Measurements from ENCODE around the gene IGSF21.

Gene IGSF21

DNA sequence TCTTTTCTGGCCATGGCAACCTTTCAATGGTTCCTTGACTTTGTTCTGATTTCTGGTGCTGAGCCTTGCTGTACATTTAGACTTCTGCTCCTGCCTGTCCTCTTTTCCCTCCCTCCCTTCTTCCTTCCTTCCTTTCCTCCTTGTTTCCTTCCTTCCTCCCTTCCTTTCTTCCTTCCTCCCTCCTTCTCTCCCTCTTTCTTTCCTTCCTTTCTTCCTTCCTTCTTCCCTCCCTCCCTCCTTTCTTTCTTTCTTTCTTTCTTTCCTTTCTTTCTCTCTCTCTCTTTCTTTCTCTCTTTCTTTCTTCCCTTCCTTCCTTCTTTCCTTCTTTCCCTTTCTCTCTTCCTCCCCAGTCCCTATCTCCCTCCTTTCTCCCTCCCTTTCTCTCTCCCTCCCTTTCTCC is 10.4 kb upstream of the IGSF21 start:
- no peak for DNase-seq

DNA sequence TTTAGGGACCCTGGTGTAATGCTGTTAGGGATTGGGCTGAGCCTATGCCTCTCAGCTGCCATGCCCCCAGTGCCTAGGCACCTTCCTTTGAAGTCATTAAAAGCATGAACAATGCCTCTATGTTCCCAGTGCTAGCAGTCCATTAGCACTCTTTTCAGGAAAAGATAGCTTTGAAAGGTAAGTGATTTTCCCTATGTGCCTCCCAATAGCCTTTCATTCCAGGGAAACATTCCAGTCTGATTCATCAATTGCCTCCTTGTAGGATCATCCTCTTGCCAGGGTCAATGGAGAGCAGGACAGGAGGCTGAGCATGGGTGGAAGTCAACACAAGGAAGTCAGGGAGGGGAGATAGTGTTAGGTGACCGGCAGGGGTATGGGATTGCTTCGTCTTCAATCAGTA is 8.6 kb upstream of the IGSF21 start:
- DNase-seq, result no peak

DNA sequence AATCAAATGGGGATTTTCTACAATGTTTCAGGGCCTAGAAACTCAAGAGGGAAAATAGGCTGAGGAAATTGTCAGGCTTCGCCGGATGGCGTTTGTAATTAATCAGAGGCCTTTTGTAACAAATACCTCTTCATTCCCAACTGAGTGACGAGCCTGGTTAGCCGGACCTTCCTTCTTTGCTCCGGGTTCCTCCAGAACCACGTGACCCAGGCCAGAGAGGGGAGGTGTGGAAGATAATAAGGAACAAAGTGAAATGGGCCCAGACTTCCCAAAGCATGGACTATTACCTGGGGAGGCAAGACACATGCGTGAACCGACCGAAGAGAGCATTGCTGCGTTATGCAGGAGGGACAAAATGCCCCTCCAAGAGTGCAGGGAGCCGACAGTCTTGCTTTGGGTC is 7.5 kb upstream of the IGSF21 start:
- DNase-seq, result no peak

DNA sequence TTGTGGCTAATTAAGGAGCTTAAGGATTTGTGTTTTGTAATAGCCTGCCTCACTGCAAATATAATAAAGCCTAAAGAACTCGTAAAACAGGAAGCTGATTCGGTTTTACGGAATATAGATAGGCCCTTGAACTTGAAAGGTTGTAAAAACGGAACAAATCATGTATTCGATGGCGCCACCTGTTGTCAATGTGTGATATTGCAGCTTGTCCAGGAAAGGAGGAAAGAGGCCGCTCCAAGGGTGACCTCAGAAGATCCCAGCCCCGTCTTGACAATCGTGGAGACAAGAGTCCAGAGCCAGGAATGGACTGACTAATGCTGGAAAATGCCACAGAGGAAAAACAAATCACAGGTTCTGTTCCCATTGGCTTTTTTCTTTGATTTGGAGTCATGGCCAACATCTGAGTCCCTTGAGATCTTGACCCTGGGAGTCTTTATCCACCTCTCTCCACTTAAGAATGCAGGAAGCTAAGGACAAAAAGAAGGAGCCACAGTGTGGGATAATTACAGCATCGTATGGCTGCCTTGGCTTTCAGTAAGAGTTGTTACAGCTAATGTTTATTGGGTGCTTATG is 7.0 kb upstream of the IGSF21 start:
- DNase-seq, result no peak

DNA sequence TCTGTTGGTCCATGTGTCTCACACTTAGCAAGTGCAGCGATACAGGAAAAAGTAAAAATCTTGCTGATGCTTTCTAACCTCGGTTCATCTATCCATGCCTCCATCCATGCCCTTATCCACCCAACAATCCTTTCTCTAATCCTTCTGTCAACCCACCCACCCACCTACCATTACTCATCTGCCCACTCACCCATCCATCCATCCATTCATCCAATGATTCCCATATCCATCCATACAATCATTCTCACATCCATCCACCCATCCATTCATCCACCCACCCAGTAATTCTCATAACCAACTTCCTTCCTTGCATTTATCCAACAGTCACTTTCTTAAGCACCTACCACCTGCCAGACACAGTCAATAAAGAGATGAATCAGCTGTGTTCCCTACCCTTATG is 6.1 kb upstream of the IGSF21 start:
- DNase-seq, result no peak

DNA sequence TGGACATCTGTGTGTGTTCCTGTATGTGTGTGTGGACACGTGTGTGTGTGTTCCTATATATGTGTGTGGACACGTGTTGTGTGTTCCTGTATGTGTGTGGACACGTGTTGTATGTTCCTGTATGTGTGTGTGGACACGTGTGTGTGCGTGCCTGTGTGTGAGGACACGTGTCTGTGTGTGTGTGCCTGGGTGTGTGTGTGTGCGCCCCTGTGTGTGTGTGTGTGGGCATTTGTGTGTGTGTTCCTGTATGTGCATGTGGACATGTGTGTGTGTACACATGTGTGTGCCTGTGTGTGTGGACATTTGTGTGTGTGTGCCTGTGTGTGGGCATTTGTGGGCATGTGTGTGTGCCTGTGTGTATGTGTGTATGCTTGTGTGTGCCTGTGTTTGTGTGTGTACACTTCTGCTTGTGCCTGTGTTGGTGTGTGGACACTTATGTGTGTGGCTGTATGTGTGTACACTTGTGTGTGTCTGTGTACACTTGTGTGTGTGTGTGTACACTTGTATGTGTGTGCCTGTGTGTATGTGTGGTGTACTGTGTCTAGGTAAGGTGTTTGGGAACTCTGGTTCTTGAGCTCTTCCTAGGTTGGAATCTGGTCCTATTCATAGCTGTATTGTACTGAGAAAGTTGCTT is 3.7 kb upstream of the IGSF21 start:
- no peak for DNase-seq

DNA sequence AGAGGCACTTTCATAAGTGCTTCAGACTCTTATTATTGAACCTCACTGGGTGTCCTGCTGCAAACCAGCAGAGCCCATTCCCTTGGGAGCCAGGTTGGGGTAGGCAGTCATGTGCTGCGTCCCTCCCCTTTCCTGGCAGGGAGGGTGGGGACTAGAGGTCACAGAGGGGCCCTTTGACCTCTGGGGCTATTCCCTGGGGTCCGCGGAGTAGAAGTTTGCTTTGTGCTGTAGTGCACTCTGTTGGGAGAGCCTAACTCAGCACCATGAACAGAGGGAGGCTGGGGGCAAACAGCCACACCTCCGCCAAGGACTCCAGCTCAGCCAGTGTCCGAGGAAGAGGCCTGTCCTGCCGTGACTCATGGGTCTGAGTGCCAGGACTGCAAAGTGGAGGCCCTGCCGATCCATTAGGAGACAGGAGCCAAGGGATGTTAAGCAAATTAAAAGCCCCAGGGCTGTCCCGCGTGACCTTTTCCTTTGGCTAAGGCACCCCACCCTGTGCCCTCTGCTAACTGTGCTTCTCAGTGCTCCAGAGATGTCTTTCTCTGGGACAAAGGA is 3.0 kb upstream of the IGSF21 start:
- DNase-seq, result no peak

DNA sequence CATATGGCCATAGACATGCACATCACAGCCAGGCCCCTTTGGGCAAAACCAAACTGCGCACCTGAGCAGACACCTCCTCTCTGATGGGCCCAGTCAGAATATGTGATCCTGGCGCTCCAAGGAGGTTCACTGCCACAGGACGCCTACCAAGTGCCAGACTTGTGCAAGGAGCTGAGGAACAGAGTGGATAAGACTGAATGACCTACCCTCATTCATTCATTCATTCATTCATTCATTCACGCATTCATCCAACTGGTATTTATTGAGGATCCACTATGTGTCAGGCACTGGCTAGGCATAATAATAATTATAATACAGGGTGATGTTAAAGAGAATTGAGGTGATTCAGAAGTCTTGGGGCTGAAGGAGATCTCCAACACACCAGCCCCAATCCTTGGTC is 2.4 kb upstream of the IGSF21 start:
- no peak for DNase-seq

DNA sequence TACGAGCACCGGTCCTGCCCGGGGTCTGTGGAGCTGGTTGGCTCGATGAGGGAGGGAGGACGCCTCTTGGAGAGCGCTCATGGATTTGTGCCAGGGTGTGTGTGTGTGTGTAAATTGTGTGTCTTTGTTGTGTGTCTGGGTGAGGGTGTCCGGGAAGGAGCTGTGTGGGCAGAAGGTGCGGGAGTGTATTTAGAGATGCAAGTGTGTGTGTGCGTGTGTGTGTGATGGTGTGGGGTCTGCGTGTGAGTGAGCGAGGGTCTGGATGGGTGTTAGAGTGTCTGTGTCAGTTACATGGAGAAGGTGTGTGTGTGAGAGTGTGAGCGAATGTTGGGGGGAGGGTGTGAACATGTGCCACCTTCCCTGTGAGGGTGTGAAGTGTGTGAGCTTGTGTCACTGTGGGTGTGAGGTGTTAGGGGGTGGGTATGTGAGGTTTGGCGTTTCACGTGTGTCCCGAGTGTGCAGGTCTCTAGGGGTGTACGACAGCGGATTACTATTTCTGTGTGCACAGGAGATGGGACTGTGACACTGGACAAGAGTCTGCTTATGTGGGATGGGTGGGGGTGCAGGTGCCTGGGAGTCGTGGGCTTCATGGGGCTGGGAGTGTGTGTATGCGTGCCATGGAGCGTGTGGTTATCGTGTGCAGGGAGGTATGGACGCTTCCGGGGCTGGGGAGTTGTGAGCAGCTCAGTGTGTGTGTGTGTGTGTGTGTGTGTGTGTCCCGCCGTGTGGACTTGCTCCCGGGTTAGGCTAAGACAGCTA is 880 bp downstream of the IGSF21 start:
- DNase-seq, result no peak

DNA sequence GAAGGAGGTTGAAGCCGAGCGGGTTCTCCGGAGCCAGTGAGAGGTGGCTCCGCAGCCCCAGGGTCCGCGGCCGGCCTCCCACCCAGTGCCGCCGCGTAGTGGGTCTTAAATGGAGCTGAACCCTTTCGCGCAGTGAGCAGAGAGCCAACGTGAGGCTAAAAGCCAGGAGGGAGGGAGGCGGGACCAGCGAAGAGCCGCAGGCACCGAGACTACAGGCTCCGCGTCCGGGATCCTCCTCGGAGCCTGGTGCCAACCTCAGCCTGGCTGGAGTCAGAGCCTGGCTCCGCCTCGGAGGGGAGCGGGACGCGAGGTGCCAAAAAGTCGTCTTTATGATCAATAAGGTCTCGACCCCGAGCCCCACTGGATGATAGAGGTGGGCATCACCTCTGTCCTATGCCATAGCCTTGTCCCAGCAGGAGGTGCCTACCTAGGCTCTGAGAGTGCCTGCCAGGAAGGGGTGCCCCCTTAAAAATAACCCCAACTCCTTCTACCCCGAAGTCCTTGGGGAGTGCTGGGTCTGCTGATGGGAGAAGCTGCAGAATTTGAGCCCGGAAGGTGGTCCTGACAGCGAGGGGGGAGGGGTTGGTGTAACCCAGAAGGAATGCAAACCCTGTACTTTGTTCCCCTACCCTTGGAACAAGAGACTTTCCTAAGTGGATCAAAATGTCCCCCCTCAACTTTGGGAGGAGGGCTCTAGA is 1.6 kb downstream of the IGSF21 start:
- DNase-seq, result no peak

DNA sequence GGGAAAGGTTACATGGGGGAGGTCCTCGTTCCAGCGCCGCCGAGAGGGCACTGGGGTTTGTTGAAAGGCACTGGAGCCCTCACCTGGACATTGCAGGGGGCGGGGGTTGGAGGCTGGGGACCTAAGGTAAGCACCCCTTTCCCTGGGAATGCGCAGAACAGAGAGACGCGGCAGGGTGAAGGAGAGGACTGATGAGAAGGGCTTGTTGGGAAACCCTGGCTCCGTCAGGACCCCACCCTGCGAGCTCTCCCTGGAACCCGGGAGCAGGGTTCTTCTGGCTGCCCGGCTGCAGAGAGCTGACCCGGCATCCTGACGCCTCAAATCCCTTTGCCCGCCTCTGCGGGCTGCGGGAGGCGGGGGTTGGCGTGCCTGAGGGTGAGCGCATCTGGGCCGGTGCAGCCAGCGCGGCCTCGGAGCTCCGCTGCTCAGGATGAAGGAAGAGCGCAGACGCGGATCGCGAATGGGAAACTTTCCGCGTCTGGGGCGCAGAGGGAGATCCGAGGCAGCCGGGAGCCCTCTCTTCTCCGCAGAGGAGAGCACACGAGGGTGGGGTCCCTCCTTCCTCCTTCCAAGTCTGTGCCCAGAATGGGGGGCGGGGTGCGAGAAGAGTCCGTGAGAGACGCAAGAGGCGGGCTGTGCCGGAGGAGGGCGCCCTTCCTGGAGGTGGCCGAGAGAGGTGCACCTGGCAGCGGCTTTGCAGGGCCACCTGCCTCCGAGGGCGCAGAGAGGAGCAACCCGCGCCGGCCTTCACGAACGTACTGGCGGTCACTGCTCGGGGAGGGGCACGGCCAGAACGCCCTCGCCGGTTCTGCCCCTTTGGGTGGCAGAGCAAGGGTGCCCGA is 2.4 kb downstream of the IGSF21 start:
- no peak for DNase-seq

DNA sequence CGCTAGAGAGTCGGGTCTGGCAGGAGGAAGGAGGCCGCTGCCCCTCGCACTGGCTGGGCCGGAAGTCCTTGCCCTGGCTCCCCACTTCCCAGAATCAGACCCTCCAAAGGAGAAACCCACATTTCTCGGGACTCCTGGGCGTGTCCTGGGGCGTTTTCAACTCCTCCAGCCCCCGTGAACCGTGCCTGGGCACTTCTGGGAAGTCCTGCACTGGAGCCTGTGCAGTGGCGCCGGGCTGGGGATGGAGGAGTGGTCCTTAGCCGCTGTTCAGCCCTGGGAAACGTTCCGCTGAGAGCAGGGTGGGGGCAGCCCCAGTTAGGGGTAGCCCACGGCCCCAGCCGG is 3.0 kb downstream of the IGSF21 start:
- DNase-seq, result no peak

DNA sequence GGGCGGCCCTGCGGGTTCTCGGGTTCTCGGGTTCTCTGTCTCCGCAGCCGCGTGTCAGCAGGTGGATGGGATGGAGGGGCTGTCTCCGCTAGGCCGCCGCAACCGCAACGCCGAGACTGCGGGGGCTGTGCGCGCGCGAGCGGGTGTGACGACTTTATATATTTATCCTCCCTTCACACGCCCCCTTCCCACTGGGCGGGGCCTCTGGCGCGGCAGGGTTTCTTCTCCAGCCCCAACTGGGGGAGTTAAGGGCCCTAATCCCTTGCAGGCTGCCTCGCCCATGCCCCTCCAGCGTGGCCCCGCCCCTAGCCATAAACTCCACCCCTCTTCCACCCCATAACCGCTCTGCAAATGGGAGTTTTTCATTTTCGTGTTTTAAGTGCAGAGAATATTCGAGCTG is 3.4 kb downstream of the IGSF21 start:
- no peak for DNase-seq

DNA sequence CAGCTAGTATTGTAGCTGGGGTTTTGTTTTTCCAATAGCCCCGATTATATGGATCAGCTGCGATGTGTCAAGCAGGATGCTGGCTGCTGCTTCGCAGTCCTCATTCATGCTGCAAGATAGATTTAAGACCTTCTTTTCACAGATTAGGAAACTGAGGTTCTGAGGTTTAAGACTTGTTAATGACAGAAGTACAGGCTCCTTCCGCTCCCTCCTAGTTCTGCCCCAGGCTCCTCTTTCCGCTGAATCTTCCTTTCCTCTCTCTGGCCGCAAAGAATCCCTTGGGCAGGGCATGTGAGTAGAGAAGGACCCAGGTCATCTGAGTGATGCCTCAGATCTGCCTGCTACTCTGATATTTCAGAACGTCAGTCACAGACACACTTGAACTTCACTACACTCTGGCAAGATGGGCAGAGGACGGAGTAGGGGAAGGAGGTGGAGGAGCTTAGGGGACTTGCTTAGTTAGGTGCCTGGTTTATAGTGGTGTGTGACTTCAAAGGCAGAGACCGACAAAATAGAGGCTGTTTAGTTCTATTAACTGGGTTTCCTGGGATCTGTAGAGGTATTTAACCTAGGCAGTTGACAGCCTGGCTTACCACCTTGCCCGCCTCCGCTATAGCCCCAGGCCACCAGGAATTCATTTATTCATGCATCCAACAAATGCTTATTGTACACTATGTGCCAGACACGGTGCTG is 4.2 kb downstream of the IGSF21 start:
- no peak for DNase-seq

DNA sequence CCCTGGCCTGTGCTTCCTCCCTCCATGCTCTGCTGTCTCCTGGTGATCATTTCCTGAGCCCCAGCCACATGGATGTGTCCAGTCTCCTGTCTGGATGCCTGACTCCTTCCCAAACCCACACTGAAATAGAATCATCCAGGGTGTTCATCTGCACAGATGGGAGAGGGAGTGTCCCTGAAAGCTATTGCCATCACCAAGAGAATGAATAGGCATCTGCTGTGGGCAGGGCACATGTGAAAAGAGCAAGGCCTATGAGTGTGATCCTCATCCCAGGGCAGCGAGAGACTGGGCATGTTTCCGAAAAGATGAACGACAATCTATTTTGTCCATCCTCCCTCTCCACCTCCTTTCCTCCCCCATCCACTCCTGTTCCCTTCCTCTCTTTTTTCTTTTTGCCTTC is 5.0 kb downstream of the IGSF21 start:
- DNase-seq, result no peak

DNA sequence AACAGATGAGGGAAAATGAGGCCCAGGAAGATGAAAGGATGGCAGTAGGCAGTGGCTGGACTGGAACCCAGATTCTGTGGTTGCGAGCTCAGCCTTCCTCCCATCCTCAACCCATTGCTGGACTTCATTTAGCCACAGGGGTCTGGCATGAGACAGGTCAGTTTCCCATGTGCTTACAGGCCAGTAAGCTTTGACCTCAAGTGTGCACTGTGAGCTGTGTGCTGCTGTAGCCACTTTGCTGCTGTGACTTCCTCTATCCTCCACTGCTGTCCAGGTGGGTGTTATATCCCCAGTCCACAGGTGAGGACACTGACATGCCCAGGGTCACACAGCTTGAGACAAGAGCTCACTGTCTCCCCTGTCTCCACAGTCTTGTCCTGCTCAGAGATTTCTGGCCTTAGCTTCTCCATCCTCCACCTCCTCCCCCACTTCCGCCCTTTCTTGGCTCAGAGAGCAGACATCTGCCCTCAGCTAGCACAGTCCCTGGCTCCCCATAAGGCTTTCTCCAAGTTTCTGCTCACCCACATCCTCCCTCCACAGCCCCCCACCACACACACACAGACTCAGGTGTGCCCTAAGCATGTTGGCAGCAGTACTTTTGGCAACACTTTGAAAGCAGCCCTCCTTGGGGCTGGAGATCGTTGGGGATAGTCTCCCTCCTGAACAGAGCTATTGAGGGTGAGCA is 7.3 kb downstream of the IGSF21 start:
- no peak for DNase-seq

DNA sequence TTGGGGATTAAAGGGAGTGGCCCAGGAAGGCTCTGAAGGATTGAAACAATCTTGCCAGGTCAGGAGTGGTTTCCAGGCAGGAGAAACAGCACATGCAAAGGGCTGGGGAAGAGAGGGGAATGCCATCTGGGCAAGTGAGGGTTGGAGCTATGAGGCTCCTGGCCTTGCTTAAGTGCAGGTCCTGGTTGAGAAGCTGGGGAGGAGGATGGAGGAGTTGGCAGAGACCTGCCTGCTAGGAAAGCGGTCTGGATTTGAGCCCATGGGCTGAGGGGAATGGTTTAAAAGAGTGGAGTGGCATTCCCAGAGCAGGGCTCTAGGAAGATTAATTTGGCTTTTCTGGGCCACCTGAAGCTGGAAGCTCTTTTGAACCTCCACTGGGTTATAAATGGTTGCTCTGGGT is 9.2 kb downstream of the IGSF21 start:
- DNase-seq, result no peak

DNA sequence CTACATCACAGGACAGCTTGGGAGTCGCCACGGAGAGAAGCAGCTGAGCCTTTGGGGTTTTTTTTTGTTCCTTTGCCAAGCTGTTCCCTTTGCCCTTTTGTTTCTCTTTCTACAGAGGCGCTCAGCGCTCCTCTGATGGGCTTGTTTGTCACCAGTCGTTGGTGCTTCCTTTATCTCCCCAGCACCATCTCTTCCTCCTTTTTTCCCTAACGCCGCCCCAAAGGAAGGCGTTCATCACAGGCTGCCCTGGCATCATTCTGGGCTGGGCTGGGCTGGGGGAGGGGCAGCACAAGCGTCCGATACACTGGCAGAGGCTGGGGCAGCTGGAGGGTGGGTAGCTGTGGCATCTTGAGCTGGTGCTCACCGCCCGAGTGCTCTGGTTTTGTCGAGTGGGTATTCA is 10.5 kb downstream of the IGSF21 start:
- DNase-seq, result no peak

DNA sequence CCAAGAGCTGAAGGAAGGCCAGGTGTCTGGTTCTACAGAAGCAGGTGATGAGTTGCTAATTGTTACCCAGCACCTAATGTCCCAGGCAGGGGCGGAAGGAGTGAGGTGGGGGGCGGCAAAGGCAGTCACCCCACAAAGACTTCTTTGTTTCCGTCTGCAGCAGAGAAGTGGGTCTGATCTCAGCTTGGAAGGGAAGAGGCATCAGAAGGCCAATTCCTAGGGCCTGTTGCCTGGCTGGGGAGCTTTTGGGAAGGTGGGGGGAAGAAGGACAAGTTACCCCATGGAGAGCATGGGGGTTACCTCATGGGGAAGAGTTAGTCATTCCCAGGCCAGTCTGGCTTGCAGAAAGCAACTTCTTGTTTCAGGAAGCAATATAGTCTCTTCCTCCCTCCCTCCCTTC is 10.9 kb downstream of the IGSF21 start:
- no peak for DNase-seq

DNA sequence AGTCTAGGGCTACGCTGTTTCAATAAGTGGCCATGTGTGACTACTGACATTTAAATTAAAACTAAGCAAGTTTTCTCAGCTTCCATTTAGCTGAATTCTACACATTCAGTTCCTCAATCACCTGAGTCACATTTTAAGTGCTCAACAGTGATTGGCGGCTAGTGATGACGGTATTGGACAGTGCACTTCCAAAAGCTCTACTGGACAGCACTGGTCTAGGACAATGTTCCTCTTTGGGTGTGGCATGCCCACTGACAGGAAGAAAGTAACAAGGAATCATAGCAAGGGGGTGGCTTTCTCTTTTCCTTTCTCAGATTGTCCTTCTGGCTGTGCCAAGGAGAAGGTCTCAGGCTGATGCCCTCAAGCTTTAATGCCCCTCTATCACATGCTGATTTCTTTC is 11.7 kb downstream of the IGSF21 start:
- no peak for DNase-seq

DNA sequence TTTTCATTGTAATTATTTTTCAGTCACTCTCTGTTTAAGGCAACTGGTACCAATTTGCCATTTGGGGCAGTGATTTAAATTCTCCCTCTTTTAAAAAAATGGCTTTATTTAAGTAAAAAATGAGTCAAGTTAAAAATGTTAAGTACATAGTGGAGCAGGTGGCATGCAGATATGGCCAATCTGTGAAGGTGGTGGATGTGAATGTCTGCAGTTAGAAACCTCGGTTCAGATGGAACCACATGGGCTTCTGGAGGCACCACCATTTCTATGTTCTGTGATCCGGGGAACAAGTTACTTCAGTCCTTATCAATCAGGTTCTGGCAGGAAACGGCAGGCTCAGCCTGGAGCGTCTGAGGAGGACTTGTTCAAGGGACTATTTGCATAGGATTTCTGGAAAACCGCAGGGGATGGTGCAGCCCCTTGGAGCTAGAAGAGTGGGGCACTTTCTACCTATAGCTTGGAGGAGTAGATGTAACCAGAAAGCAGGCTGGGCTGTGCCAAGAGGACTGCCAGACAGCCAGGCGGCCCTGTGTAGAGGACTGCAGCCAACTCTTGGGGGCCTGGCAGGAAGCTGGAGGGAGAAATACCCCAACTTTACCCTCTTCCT is 12.3 kb downstream of the IGSF21 start:
- no peak for DNase-seq

All from T-helper 9 cell (primary cell).